Lower leg skin (tissue), 3 donors: ENCODE results near the gene IMMP2L.

Experiments used
- POLR2A ChIP-seq, 2 donors: fragments of 450-650 bp; IDR thresholded peaks; one replicate each; pipeline ENCODE4 v1.6.1; 2016 to 2017; ENCODE audit warnings: antibody characterized with exemption in 2 of 2, mild to moderate bottlenecking in 1 of 2, moderate library complexity in 1 of 2
- TF ChIP-seq, protein P1 (sequence below), 3 donors: fragments of 450-650 bp; IDR thresholded peaks; one replicate each; pipeline ENCODE4 v1.5.1; 2016; ENCODE audit warnings: antibody characterized with exemption in 3 of 3, mild to moderate bottlenecking in 3 of 3, moderate library complexity in 2 of 3

DNA sequence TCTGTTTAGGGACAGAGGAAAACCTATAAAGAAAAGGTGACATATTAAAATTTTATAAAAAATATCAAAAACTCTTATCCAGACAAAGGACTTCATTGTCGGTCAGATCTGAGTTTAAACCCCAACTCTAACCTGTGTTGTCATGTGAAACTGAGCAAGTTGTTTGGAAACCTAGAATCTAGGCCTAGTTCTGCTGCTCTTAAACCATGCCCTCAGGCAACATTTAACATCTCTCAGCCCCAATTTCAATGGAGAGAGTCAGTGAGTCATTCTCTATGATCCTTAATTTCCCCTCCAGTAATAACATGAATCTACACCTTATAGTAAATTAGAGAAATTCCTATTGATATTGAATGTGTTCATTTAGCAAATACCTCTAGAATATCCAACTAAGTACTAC, 192.3 kb downstream of the IMMP2L start:
- TF ChIP-seq, protein P1, sequence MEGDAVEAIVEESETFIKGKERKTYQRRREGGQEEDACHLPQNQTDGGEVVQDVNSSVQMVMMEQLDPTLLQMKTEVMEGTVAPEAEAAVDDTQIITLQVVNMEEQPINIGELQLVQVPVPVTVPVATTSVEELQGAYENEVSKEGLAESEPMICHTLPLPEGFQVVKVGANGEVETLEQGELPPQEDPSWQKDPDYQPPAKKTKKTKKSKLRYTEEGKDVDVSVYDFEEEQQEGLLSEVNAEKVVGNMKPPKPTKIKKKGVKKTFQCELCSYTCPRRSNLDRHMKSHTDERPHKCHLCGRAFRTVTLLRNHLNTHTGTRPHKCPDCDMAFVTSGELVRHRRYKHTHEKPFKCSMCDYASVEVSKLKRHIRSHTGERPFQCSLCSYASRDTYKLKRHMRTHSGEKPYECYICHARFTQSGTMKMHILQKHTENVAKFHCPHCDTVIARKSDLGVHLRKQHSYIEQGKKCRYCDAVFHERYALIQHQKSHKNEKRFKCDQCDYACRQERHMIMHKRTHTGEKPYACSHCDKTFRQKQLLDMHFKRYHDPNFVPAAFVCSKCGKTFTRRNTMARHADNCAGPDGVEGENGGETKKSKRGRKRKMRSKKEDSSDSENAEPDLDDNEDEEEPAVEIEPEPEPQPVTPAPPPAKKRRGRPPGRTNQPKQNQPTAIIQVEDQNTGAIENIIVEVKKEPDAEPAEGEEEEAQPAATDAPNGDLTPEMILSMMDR (IDR thresholded peaks at IDR 0.05): no peak
- no peak for TF ChIP-seq POLR2A (IDR thresholded peaks at IDR 0.05)
